HG03571 (cell line): ENCODE results near the gene NNT.

Experiments used
- ATAC-seq: cut with Tn5 transposase; IDR thresholded peaks from one replicate; pipeline ENCODE4 v1.9.1; 2021; ENCODE audit not compliant: unreplicated experiment

Gene NNT

GRCh38 chr5:43622074-43622473 lies 19.1 kb downstream of the NNT start:
- no peak for ATAC-seq

GRCh38 chr5:43623048-43623680 lies 20.2 kb downstream of the NNT start:
- no peak for ATAC-seq

GRCh38 chr5:43627028-43627427 lies 24.0 kb downstream of the NNT start:
- ATAC-seq: no peak

GRCh38 chr5:43631182-43631910 lies 28.4 kb downstream of the NNT start:
- peak; percentile 66 for ATAC-seq

GRCh38 chr5:43634621-43635020 lies 31.6 kb downstream of the NNT start:
- no peak for ATAC-seq

- ATAC-seq: no peak
Measured at GRCh38 chr5:43635374-43635773, 32.4 kb downstream of the NNT start.

GRCh38 chr5:43636076-43636475 lies 33.1 kb downstream of the NNT start:
- no peak for ATAC-seq

- no peak for ATAC-seq
Measured at GRCh38 chr5:43637416-43637815, 34.4 kb downstream of the NNT start.

GRCh38 chr5:43638107-43638506 lies 35.1 kb downstream of the NNT start:
- ATAC-seq: no peak

GRCh38 chr5:43638546-43638945 lies 35.6 kb downstream of the NNT start:
- no peak for ATAC-seq

- ATAC-seq: no peak
Measured at GRCh38 chr5:43639566-43639965, 36.6 kb downstream of the NNT start.

- ATAC-seq: no peak
Measured at GRCh38 chr5:43642428-43642827, 39.4 kb downstream of the NNT start.

- no peak for ATAC-seq
Measured at GRCh38 chr5:43643327-43643726, 40.3 kb downstream of the NNT start.

- no peak for ATAC-seq
Measured at GRCh38 chr5:43643750-43644149, 40.8 kb downstream of the NNT start.

GRCh38 chr5:43646992-43647391 lies 44.0 kb downstream of the NNT start:
- ATAC-seq: no peak

GRCh38 chr5:43647789-43648188 lies 44.8 kb downstream of the NNT start:
- ATAC-seq: no peak

GRCh38 chr5:43648499-43649124 lies 45.6 kb downstream of the NNT start:
- ATAC-seq: no peak

- ATAC-seq: no peak
Measured at GRCh38 chr5:43649256-43649655, 46.3 kb downstream of the NNT start.

GRCh38 chr5:43652537-43653302 lies 49.7 kb downstream of the NNT start:
- no peak for ATAC-seq

GRCh38 chr5:43658509-43658908 lies 55.5 kb downstream of the NNT start:
- no peak for ATAC-seq

GRCh38 chr5:43659075-43659474 lies 56.1 kb downstream of the NNT start:
- no peak for ATAC-seq

- ATAC-seq: no peak
Measured at GRCh38 chr5:43661102-43661501, 58.1 kb downstream of the NNT start.
